ENCODE data around the gene HLA-F.

Gene HLA-F

GRCh38 chr6:29757282-29757681 is 34.0 kb downstream of the HLA-F start:
- Histone ChIP-seq H3K27me3 (replicated peaks; ENCODE audit: control insufficient read depth, insufficient read depth, low read length) (no peaks in the 10 kb centered on the region), H3K36me3 (ENCODE audit: control insufficient read depth, insufficient read depth, low read length) (no peaks in the 10 kb centered on the region), H3K4me3 (replicated peaks; ENCODE audit: low read depth, low read length) (no peak overlapping the region)
- TF ChIP-seq CTCF (IDR thresholded peaks at IDR 0.05; ENCODE audit: insufficient read depth, low read length, poor library complexity, severe bottlenecking) = no peak
- no peak for DNase-seq (ENCODE audit: extremely low read depth, insufficient read length)

GRCh38 chr6:29757701-29758293 is 34.6 kb downstream of the HLA-F start:
- H3K27me3 ChIP-seq (replicated peaks; ENCODE audit: control insufficient read depth, insufficient read depth, low read length) = no peaks in the 10 kb centered on the region
- no peak overlapping the region for H3K4me3 ChIP-seq (replicated peaks; ENCODE audit: low read depth, low read length)
- no peak for TF ChIP-seq CTCF (IDR thresholded peaks at IDR 0.05; ENCODE audit: insufficient read depth, low read length, poor library complexity, severe bottlenecking)
- DNase-seq (ENCODE audit: extremely low read depth, insufficient read length) = no peak
- no peaks in the 10 kb centered on the region for H3K36me3 ChIP-seq (ENCODE audit: control insufficient read depth, insufficient read depth, low read length)

GRCh38 chr6:29758761-29759160 is 35.5 kb downstream of the HLA-F start:
- TF ChIP-seq CTCF (IDR thresholded peaks at IDR 0.05; ENCODE audit: insufficient read depth, low read length, poor library complexity, severe bottlenecking) = no peak
- Histone ChIP-seq H3K36me3 (ENCODE audit: control insufficient read depth, insufficient read depth, low read length) (no peaks in the 10 kb centered on the region), H3K4me3 (replicated peaks; ENCODE audit: low read depth, low read length) (no peak overlapping the region), H3K27me3 (replicated peaks; ENCODE audit: control insufficient read depth, insufficient read depth, low read length) (no peaks in the 10 kb centered on the region)
- DNase-seq (ENCODE audit: extremely low read depth, insufficient read length) = no peak

GRCh38 chr6:29759457-29759856 is 36.2 kb downstream of the HLA-F start:
- no peaks in the 10 kb centered on the region for H3K36me3 ChIP-seq (ENCODE audit: control insufficient read depth, insufficient read depth, low read length)
- H3K4me3 ChIP-seq (replicated peaks; ENCODE audit: low read depth, low read length) = no peak overlapping the region
- no peaks in the 10 kb centered on the region for H3K27me3 ChIP-seq (replicated peaks; ENCODE audit: control insufficient read depth, insufficient read depth, low read length)
- no peak for DNase-seq (ENCODE audit: extremely low read depth, insufficient read length)
- TF ChIP-seq CTCF (IDR thresholded peaks at IDR 0.05; ENCODE audit: insufficient read depth, low read length, poor library complexity, severe bottlenecking) = no peak

- no peak for TF ChIP-seq CTCF (IDR thresholded peaks at IDR 0.05; ENCODE audit: insufficient read depth, low read length, poor library complexity, severe bottlenecking)
- no peak for DNase-seq (ENCODE audit: extremely low read depth, insufficient read length)
- Histone ChIP-seq H3K27me3 (replicated peaks; ENCODE audit: control insufficient read depth, insufficient read depth, low read length) (no peaks in the 10 kb centered on the region; the same call in 1 of the 2 replicates), H3K4me3 (replicated peaks; ENCODE audit: low read depth, low read length) (no peak overlapping the region), H3K36me3 (ENCODE audit: control insufficient read depth, insufficient read depth, low read length) (no peaks in the 10 kb centered on the region)
Observed at GRCh38 chr6:29760328-29760727, 37.1 kb downstream of the HLA-F start.

GRCh38 chr6:29762051-29762450 is 38.8 kb downstream of the HLA-F start:
- no peak overlapping the region for H3K4me3 ChIP-seq (replicated peaks; ENCODE audit: low read depth, low read length)

More at GRCh38 chr6:29762051-29762450, 38.8 kb downstream of the HLA-F start:
- no peak for TF ChIP-seq CTCF (IDR thresholded peaks at IDR 0.05; ENCODE audit: insufficient read depth, low read length, poor library complexity, severe bottlenecking)
- Histone ChIP-seq H3K27me3 (replicated peaks; ENCODE audit: control insufficient read depth, insufficient read depth, low read length) (no peaks in the 10 kb centered on the region; the same call in 1 of the 2 replicates), H3K36me3 (ENCODE audit: control insufficient read depth, insufficient read depth, low read length) (no peaks in the 10 kb centered on the region)
- no peak for DNase-seq (ENCODE audit: extremely low read depth, insufficient read length)

Data from GM06990 (cell line).